ENCODE data around the gene TGFBR3. TPM values are rescaled to one million over a fixed set of nuclear protein-coding genes. Genes with fewer than 3 reads are reported as not detected.
A peak's percentile ranks its signal among the peaks of the same experiment; 100 is the strongest.

Gene TGFBR3
- total RNA-seq, 1 experiment from 2014 or later, result 4.2 TPM

DNA sequence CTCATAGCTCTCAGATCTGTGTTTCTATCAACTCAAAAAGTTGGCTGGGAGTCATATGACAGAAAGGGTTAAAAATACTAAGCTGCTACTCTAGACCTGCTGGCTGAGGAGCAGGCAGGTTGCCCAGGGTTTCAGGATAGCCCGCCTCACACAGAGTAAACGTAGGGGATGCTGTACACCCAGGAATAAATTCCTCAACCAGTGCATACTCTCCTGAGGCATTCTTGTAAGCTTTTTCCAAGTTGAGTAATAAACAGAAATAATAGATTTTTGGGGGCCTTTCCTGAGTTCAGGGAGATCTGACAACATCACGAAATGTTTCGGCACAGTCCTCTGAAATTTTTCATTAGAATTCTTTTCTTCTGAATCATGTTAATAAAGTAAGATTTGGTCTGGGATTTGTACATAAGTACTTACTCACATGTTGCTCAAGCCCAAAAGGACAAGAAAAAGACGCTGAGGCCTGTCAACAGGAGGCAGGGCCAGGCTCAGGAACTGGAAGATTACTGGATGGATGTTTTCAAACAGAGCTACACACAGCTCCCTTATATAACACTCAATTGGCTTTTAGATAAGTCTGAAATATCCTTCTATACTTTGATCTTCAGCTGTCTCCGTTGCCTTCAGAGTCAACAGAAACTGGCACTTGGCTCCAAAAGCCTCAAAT lies 41.0 kb downstream of the TGFBR3 start:
- no peaks in the 10 kb centered on the region for H3K27me3 Mint-ChIP-seq (ENCODE audit: low read depth)
- no peaks in the 10 kb centered on the region for H3K9me3 Mint-ChIP-seq
- no peak overlapping the region for H3K4me3 Mint-ChIP-seq
- DNase-seq (ENCODE audit: low spot score) (no peak), ATAC-seq (0 out of 2 replicates have a peak, but pooled peaks have one; percentile 22)
- H3K27ac Mint-ChIP-seq, result no peak overlapping the region
- TF ChIP-seq, protein P1, sequence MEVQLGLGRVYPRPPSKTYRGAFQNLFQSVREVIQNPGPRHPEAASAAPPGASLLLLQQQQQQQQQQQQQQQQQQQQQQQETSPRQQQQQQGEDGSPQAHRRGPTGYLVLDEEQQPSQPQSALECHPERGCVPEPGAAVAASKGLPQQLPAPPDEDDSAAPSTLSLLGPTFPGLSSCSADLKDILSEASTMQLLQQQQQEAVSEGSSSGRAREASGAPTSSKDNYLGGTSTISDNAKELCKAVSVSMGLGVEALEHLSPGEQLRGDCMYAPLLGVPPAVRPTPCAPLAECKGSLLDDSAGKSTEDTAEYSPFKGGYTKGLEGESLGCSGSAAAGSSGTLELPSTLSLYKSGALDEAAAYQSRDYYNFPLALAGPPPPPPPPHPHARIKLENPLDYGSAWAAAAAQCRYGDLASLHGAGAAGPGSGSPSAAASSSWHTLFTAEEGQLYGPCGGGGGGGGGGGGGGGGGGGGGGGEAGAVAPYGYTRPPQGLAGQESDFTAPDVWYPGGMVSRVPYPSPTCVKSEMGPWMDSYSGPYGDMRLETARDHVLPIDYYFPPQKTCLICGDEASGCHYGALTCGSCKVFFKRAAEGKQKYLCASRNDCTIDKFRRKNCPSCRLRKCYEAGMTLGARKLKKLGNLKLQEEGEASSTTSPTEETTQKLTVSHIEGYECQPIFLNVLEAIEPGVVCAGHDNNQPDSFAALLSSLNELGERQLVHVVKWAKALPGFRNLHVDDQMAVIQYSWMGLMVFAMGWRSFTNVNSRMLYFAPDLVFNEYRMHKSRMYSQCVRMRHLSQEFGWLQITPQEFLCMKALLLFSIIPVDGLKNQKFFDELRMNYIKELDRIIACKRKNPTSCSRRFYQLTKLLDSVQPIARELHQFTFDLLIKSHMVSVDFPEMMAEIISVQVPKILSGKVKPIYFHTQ (CRISPR knock-in tag; IDR thresholded peaks at IDR 0.05), result no peak
- TF ChIP-seq IRF2 (CRISPR knock-in tag; IDR thresholded peaks at IDR 0.05; ENCODE audit: borderline replicate concordance, low read depth), result no peak
- TF ChIP-seq, protein P2, sequence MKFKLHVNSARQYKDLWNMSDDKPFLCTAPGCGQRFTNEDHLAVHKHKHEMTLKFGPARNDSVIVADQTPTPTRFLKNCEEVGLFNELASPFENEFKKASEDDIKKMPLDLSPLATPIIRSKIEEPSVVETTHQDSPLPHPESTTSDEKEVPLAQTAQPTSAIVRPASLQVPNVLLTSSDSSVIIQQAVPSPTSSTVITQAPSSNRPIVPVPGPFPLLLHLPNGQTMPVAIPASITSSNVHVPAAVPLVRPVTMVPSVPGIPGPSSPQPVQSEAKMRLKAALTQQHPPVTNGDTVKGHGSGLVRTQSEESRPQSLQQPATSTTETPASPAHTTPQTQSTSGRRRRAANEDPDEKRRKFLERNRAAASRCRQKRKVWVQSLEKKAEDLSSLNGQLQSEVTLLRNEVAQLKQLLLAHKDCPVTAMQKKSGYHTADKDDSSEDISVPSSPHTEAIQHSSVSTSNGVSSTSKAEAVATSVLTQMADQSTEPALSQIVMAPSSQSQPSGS (CRISPR knock-in tag; IDR thresholded peaks at IDR 0.05; ENCODE audit: borderline replicate concordance, low read depth), result no peak
- TF ChIP-seq, protein P3, sequence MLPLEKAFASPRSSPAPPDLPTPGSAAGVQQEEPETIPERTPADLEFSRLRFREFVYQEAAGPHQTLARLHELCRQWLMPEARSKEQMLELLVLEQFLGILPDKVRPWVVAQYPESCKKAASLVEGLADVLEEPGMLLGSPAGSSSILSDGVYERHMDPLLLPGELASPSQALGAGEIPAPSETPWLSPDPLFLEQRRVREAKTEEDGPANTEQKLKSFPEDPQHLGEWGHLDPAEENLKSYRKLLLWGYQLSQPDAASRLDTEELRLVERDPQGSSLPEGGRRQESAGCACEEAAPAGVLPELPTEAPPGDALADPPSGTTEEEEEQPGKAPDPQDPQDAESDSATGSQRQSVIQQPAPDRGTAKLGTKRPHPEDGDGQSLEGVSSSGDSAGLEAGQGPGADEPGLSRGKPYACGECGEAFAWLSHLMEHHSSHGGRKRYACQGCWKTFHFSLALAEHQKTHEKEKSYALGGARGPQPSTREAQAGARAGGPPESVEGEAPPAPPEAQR (CRISPR knock-in tag; IDR thresholded peaks at IDR 0.05), result no peak
- no peak for TF ChIP-seq NR1H2 (CRISPR knock-in tag; IDR thresholded peaks at IDR 0.05)
- TF ChIP-seq CDX4 (CRISPR knock-in tag; IDR thresholded peaks at IDR 0.05; ENCODE audit: borderline replicate concordance), result no peak
- no peak for TF ChIP-seq CREB1 (CRISPR knock-in tag; IDR thresholded peaks at IDR 0.05)
- H3K36me3 Mint-ChIP-seq, result no peaks in the 10 kb centered on the region
- peaks cover 19% of the 10 kb centered on the region for H3K4me1 Mint-ChIP-seq
- CTCF ChIA-PET, result no interaction called here
- POLR2A ChIA-PET, result no interaction called here

- Mint-ChIP-seq H3K4me1 (peaks cover 13% of the 10 kb centered on the region), H3K4me3 (no peak overlapping the region), H3K36me3 (no peaks in the 10 kb centered on the region), H3K9me3 (no peaks in the 10 kb centered on the region), H3K27ac (no peak overlapping the region), H3K27me3 (ENCODE audit: low read depth) (no peaks in the 10 kb centered on the region)
- CTCF ChIA-PET, result no interaction called here
- POLR2A ChIA-PET, result no interaction called here
- no peak for ATAC-seq
- DNase-seq (ENCODE audit: low spot score), result no peak
- TF ChIP-seq ATF6 (CRISPR knock-in tag; IDR thresholded peaks at IDR 0.05), result no peak
- no peak for TF ChIP-seq RORB (CRISPR knock-in tag; IDR thresholded peaks at IDR 0.05)
- TF ChIP-seq, protein P3 (CRISPR knock-in tag; IDR thresholded peaks at IDR 0.05), result no peak
- no peak for TF ChIP-seq ZNF416 (CRISPR knock-in tag; IDR thresholded peaks at IDR 0.05)
- TF ChIP-seq ZNF396 (CRISPR knock-in tag; IDR thresholded peaks at IDR 0.05; ENCODE audit: borderline replicate concordance), result no peak
- TF ChIP-seq, protein P4, sequence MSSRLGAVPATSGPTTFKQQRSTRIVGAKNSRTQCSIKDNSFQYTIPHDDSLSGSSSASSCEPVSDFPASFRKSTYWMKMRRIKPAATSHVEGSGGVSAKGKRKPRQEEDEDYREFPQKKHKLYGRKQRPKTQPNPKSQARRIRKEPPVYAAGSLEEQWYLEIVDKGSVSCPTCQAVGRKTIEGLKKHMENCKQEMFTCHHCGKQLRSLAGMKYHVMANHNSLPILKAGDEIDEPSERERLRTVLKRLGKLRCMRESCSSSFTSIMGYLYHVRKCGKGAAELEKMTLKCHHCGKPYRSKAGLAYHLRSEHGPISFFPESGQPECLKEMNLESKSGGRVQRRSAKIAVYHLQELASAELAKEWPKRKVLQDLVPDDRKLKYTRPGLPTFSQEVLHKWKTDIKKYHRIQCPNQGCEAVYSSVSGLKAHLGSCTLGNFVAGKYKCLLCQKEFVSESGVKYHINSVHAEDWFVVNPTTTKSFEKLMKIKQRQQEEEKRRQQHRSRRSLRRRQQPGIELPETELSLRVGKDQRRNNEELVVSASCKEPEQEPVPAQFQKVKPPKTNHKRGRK (CRISPR knock-in tag; IDR thresholded peaks at IDR 0.05; ENCODE audit: borderline replicate concordance), result no peak
- TF ChIP-seq, protein P5, sequence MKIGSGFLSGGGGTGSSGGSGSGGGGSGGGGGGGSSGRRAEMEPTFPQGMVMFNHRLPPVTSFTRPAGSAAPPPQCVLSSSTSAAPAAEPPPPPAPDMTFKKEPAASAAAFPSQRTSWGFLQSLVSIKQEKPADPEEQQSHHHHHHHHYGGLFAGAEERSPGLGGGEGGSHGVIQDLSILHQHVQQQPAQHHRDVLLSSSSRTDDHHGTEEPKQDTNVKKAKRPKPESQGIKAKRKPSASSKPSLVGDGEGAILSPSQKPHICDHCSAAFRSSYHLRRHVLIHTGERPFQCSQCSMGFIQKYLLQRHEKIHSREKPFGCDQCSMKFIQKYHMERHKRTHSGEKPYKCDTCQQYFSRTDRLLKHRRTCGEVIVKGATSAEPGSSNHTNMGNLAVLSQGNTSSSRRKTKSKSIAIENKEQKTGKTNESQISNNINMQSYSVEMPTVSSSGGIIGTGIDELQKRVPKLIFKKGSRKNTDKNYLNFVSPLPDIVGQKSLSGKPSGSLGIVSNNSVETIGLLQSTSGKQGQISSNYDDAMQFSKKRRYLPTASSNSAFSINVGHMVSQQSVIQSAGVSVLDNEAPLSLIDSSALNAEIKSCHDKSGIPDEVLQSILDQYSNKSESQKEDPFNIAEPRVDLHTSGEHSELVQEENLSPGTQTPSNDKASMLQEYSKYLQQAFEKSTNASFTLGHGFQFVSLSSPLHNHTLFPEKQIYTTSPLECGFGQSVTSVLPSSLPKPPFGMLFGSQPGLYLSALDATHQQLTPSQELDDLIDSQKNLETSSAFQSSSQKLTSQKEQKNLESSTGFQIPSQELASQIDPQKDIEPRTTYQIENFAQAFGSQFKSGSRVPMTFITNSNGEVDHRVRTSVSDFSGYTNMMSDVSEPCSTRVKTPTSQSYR (CRISPR knock-in tag; IDR thresholded peaks at IDR 0.05), result no peak
- no peak for TF ChIP-seq ATF1 (CRISPR knock-in tag; IDR thresholded peaks at IDR 0.05)
- TF ChIP-seq PRDM15 (CRISPR knock-in tag; IDR thresholded peaks at IDR 0.05), result no peak
These were observed 42.1 kb downstream of the TGFBR3 start for GRCh38 chr1:91843843-91844242.
